Raji (cell line): ENCODE results near the gene TRANK1.

ENCODE experiments used
- POLR2A ChIP-seq: IDR thresholded peaks from 2 replicates; pipeline ENCODE4 v1.6.1; 2011; ENCODE audit warnings: low read depth, low read length, control low read depth; ENCODE audit not compliant: insufficient read depth

TRANK1 gene

DNA sequence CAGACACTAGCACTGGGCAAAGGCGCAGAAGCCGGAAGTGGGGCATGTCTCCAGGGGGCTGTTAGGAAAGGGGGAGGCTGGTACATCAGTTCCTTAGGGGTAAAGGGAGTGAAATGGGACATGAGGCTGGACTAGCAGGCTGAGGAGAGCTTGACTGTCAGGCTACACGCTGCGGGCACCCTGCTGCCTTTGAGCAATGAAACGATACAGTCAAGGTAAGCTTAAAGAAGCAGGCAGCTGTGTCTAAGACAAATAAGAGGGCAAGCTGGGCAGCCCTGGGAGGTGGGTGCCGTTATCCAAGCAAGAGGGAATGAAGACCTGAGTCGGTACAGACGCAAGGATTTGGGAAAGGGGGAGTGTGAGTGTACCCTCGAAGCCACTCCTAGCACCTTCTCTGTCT is 129.5 kb downstream of the TRANK1 start:
- TF ChIP-seq POLR2A, result no peak

DNA sequence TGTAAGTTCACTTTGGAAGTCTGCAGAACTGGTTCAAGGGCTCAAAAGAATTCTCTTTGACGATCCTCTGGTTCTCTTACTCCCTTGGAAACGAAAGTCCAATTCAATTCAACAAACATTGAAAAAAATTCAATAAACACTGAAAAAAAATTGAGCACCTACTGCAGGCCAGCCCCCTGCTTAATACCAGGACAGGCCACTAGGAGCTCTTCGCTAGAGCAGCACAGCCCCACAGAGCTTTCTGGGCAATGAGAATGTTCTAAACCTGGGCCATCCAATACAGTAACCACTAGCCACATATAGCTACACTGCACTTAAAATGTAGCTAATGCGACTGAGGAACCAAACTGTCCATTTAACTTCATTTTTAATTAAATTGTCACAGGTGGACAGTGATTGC is 130.1 kb downstream of the TRANK1 start:
- no peak for TF ChIP-seq POLR2A

DNA sequence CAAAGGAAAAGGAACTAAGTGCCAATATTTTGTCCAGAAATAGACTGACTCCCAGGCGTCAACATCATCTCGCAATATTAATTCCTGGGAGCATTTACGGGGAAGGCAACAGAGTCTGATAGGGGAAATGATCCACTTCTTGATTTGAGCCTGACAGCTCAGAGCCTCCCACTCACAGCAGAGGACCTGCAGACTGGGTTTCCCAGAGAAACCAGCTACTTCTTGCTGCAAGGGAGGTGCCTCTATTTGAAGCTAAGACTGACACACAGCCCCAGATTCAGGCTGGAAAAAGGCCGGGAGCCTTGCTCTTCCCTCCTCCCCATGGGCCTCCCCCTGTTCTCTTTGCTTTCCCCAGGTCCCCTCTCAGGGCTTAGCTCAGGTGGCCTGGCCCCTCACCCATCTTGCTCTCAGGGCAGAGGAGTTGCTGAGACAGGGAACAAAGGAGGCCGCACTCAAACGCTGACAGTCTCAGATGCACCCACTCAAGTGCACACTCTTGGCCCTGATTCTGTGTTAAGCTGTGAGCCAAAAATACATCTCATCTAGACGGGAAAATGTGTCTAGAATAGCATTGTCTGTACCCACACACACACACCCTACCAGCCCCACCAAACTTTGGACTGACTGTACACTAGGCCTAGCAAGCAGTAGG is 130.7 kb downstream of the TRANK1 start:
- TF ChIP-seq POLR2A, result no peak

DNA sequence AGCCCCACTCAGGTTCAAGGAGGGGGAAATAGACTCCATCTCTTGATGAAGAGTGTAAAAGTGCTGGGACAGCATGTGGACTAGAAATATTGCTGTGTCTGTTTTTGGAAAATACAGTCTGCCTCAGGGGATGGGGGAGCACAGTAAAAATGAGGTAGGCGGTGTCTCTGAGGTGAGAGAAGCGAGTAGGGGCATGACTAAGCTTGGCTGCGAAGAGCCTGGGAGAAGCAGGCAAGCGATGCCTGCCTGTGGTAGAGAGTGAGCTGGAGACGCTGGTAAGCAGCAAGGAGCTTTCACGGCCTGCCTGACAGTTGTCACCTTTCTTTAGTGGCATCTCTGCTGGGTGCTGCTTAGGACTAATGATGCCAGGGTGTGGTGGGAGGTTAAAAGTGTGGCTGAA is 131.5 kb downstream of the TRANK1 start:
- no peak for TF ChIP-seq POLR2A

DNA sequence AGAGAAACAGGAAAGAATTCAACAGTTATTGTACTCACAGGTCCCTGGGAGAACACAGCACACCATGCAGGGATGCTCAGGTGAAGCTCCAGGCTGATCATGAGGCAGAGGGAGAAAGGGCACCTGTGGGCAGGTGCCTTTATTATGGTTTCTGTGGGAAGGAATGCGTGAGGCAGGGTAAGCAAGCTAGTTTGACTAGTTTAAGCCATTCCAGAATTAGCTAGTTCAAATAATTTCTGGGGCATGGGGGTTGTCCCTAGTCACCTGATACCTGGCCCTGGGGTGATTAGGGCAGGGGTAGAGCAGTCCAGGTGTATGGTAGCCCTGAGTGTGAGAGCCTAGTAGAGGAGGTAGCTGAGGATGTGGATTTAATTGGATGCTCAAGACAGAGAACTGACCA is 132.6 kb downstream of the TRANK1 start:
- TF ChIP-seq POLR2A, result no peak

DNA sequence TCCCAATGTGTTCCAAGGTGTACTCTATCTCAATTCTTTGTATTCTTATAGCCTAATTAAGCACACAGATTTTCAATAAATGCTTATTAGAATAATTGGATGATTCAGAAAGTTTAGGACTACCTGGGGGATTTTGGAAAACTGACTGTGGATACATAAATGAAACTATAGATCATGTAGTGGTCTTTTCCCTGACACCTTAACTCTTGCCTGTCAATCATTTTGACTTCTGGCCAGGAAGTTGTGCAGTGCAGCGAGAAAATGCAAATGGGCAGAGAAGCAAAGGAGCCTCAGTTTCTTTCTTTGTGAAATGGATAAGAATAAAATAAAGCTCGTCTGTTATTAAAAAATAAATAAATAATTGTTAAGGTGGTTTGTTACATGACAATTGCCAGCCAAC is 133.1 kb downstream of the TRANK1 start:
- TF ChIP-seq POLR2A, result no peak

DNA sequence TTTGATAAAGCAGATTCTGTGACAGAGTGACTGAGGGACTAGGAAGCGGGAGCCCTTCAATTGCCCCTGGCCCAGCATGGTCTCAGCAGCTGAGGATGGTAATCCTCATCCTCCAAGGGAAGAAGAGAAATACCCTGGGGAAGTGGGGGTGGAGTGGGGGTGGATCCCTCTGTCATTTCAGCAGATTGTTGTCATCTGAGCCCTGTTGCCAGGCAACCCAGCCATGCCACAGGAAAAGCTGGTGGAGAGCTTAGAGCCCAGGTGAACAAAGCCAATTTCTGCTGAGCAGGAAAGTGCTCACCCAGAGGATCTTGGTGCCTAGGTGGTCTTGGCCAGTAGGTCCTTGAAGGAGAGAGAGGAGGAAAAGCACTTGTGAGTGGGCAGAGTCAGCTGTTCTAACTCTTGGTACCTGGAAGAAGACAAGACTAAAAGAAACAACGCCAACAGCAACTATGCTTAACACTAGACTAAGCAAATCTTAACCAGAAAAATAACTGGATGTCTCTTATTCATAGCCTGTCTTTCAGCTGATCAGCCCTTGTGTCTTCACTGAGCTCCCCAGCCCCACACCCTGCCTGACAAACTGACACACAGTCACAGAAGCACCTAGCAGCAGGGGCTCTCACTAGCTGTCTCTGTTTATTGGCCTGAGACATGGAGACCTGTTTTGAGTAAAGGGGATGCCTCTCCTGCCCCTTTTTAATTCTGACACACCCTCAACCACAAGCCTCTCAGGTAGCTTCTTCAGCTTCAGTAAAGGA is 140.4 kb downstream of the TRANK1 start:
- TF ChIP-seq POLR2A, result no peak

DNA sequence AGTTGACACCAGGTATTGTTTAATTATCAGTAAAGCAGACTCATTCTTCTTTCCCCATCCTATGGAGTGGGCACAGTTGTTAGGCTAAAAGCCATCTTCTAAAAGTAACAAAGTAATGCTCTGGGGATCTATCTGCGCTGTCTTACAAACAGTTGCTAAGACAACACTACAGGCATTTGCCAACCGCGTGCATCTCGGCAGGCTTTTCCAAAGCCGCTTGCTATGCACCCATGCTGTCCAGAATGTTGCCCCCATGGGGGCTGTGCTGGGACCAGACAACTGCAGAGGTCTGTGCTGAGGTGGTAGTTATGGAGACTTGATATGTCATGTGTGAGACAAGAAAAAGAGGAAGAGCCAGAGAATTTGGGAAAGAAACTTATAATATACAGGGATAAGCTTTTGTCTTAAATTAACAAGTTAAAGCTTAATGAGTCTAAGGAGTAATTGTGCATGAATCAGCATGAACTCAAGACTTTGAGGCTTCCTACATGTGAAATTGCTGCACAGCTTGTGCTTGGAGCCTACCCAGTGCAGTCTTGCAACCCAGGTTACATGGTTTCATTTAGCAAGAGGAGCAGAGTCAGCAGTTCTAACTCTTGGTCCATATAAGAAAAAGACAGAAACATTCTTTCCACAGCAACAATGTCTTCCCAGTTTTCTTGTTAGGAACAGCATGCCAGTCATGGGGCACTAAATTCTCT is 141.6 kb downstream of the TRANK1 start:
- TF ChIP-seq POLR2A, result no peak

DNA sequence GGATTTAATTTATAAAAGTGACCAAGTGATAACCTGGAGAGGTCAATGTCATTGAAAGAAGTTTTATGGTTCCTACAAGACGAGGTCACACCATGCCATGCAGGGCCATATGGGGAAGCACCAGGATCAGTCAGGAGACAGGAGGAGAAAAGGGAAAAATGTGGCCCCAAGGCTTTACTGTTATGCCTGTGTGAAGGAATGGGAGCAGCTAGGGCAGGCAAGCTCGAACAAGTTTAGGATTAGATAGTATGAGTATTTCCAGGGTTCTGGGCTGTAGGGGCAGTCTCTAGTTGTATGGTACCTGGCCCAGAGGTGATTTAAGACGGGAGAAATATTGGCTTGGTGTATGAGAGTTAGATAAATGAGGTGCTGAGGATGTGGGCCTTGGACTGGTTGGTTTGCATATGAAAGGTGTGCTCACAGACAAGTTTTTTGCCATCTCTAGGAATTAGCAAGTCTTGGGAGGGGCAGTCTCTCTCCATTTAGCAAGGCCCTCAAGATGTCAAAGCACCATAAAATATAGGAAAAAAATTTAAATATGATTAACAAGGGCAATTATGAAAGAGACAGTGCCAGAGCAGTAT is 144.2 kb downstream of the TRANK1 start:
- no peak for TF ChIP-seq POLR2A

DNA sequence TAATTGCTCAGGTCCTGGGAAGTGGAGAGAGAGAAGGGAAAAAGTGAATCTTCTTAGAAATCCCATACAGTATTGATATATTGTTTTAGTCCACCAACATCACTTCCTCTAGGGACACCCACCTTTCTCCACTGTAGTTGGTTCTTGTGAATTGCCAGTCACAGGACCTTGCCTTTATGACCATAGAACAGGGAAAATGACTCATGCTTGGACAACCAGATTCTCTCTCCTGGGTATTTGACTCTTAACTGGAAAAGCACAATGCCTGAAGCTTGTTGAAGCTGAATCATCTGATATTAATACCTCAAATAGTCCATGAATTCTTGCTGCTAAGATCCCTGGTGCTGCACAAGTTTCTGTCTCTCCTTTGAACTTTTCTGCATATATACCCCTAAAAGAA is 148.0 kb downstream of the TRANK1 start:
- TF ChIP-seq POLR2A, result no peak

DNA sequence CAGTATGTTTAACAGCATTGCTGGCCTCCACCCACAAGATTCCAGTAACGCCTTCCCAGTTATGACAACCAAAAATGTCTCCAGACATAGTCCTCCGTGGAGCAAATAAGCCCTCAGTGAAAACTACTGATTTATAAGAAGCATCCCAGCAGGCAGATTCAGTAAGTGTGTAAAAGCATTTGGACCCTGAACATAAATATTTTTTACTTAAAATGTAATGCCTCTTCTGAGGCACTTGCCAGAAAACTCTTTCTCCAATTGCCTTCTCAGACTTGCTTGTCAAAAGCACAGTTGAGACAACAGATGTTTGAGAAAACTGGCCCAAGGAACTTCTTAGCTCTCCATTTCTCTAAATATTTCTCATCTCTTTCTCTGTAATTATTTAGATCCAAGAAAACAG is 148.7 kb downstream of the TRANK1 start:
- no peak for TF ChIP-seq POLR2A

DNA sequence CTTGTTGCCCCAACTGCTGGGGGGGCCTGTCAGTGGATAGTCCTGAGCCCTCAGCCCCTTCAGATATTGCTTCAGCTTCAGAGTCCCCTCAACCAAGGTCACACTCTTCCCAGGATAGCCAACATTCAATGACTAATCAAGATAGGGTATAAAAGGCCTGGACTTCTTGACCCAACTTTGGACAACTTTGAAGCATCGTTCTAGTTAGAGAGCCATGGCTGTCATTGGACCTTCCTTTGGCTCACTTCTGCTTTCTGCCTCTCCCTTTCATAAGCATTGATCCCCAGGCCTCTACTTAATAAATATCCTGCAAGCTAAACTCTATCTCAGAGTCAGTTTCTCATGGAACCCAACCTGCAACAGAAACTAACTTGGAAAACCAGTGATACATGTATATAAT is 149.2 kb downstream of the TRANK1 start:
- TF ChIP-seq POLR2A, result no peak

DNA sequence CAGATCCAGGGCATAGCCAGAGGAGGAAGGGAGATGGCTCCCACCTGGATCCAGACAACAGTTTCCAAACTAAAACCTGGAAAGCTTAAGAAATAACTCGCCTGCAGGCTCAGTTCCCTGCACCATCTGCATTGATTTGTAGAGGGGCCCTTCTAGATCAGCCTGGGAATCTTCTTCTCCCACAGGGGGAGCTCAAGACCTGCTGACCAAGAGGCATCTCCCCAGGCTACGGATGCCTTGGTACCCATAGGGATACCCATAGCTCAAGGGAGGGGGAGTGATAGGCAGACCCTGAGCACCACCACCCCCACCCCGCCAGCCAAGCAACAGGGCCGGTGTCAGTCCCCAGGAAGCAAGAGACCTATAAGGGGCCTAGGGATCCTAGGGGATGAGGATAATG is 152.5 kb downstream of the TRANK1 start:
- TF ChIP-seq POLR2A, result no peak

DNA sequence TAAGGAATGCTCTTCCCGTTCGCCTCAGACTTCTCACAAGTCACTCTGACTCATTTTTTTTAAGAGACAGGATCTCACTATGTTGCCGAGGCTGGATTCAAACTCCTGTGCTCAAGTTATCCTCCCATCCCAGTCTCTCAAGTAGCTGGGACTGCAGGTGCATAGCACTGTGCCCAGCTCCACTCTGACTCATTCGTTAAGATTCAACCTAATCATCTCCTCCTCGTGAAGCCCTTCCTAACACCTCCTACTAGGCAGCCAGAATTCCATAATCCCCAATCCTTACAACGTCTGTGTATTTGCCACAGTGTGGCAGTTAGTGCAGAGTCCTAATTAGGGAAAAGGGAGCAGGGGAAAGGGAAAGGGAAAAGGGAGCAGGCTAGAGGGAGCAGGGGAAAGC is 154.1 kb downstream of the TRANK1 start:
- TF ChIP-seq POLR2A, result no peak

DNA sequence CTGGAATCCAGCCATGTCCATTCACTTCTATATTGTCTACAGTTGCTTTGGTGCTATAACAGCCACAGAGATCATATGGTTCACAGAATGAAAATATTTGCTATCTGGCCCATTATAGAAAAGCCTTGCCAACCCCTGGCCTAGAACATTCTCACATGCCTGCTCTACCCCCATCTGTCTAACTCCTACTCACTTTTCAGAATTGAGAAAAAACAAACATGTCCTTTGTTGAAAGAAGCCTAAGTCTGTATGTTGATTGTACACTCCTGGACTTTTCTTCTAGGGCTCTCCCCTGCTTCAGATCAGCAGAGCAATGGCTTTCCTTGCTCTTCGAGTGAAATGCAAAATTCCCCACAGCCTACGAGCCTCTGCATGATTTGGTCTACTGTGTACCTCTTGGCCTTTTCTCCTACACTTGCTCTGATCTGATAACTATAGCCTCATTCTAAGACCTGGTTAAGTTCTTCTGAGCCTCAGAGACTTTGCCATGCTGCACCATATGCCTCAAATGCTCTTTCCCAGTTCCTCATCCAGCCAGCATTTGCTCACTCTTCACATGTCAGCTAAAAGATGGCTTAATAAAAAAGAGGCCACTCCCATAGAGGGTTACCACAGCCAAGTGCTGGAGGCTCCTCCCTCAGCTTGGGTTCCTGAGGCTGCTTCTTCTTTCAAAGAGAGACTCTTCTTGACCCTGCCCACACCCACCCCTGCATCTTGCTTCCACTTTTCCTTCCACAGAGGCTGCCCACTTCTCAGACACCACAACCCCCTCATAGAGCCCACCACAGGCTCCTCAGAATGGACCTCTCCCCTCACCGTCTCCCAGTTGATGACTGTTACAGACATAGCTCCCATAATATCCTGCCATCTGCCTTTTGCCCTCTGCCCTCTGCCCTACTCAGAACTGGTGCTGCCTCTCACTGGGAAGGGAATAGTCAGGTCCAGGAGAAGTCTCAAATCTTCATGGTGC is 157.6 kb downstream of the TRANK1 start:
- no peak for TF ChIP-seq POLR2A
